ENCODE results near the gene EGFL8. TPM values are rescaled to one million over a fixed set of nuclear protein-coding genes. Genes with fewer than 3 reads are reported as not detected.
A peak's percentile ranks its signal among the peaks of the same experiment; 100 is the strongest.
"Not testable (repeated sequence)": the region's sequence is repeated elsewhere in the genome, so short reads cannot be mapped to it uniquely, and the experiment has no call there.

The EGFL8 gene
- polyA plus RNA-seq, 3 donors, result 24.0 to 44.4 (median 24.3) TPM

DNA sequence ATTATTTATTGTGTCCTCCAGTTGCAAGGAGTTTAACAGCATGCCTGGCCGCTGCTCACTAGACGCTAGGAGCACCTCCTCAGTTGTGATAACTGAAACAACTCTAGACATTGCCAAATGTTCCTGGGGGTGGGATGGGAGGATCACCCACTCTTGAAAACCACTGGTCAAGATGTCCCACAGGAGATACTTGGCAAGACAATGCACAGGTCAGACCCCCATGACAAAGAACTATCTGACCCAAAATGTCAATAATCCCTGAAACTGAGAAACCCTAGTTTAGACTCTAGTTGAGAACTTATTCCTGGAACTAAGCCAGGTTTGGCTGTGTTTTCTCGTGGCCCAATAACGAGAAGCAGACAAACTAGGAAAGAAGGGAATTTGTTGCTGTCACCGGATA is 24.8 kb upstream of the EGFL8 start:
- no peak for DNase-seq (ENCODE audit: extremely low read depth in 1 of 11, low read depth in 9 of 11, low spot score in 4 of 11)

DNA sequence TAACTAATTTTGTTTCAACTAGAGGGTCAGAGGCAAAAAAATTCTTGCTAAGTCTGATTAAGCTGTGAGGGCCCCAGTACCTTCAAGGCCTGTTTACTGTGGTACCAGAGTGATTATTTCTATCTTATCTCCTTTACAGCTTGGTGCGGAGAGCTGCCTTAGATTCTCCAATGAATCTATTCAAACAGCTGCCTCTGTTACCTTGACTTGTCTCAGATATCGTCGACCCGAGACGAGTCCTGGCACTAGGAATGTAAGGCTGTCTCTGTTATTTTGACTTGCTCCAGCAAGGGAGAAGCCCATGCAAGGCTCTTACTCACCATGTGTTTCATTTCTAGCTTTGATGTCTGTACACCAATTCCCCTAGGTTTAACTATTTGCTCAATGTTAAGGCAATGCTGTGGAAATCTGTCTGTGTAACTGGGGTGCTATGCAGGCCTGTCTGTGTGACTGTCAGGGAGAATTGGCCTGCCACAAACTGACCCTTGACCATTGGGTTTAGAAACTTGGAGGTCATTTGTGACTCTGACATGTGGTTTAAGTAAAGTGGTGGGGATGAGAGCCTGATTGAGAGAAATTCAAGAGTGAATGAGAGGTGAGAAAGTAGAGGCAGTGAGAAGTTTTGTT is 23.9 kb upstream of the EGFL8 start:
- no peak for DNase-seq (ENCODE audit: extremely low read depth in 1 of 11, low read depth in 9 of 11, low spot score in 4 of 11)

DNA sequence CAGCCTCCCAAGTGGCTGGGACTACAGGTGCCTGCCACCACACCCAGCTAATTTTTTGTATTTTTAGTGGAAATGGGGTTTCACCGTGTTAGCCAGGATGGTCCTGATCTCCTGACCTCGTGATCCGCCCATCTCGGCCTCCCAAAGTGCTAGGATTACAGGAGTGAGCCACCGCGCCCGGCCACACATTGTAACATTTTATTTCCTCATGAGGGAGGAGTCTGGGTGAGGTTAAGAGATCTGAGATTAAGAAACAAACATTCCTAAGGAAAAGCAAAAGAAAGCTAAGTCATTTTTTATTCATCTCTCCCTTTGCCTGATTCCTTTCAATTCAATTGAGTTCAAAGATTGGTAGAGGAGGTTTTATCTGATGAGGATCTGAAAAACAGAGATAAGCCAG is 20.2 kb upstream of the EGFL8 start:
- not testable (repeated sequence) for DNase-seq (ENCODE audit: extremely low read depth in 1 of 11, low read depth in 9 of 11, low spot score in 4 of 11)

DNA sequence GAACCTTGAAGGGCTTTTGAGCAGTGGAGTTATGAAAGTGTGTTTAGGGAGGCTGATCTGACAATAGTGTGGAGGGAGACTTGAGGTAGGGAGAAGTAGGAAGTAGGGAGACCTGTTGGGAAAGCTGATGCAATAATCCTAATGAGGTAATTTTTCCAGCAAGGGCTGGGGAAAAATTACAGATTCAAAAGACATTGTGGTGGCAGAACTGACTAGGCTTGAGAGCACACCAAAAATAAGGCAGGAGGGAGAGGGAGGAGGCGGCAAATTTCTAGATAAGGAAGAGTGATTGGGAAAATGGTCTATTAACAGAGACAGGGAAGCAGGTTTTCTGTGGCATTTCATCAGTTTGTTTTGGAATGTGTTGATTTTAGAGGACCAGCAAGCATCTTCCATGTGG is 18.1 kb upstream of the EGFL8 start:
- no peak for DNase-seq (ENCODE audit: extremely low read depth in 1 of 11, low read depth in 9 of 11, low spot score in 4 of 11)

DNA sequence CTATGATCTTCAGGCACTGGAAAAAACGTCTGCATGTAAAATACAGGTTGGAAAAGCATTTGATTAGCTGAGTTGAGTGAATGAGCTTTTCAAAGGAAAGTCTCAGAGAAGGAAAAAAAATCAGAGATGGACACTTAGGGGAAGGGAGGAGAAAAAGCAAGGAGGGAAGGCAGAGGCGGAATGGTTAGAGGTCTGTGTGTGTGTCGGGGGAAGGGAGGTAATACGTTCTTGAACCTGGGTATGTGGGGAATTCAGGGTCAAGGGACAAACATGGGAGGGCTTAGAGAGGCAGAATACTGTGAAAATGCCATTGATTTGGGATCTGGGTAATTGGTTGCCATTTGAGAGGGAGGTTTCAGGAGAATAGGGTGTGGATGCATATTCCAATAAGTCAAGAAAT is 17.7 kb upstream of the EGFL8 start:
- no peak for DNase-seq (ENCODE audit: extremely low read depth in 1 of 11, low read depth in 9 of 11, low spot score in 4 of 11)

DNA sequence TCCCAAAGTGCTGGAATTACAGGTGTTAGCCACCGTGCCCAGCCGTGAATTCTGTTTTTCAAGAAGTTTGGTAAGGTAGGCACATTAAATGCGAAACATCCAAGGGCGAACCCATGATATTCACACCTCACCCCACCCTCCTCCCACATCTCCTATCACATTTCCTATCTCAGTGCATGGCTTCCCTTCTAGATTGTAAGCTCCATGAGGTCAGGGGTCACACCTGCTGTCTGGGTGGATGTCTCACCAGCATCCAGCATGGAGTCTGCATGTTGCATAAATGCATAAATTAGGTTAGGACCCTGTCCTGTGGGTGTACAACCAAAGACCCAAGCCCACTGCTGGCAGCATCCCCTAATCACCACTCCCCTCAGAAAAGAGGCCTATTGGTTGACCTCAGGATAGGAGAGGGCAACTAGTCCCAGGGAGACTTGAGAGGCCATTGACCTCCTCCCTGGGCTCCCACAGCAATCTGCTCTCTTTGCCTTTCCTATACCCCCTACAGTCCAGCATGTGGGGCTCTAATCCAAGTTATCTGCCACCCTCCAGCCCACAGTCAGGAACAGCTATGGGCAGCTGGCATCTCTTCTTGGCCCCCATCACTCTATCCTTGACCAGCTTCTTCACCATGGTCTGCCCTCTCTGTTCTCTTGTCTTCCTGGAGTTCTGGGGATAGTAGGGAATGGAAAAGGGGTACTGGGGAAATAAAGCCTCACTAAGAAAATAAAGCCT is 16.8 kb upstream of the EGFL8 start:
- no peak for DNase-seq (ENCODE audit: extremely low read depth in 1 of 11, low read depth in 9 of 11, low spot score in 4 of 11)

DNA sequence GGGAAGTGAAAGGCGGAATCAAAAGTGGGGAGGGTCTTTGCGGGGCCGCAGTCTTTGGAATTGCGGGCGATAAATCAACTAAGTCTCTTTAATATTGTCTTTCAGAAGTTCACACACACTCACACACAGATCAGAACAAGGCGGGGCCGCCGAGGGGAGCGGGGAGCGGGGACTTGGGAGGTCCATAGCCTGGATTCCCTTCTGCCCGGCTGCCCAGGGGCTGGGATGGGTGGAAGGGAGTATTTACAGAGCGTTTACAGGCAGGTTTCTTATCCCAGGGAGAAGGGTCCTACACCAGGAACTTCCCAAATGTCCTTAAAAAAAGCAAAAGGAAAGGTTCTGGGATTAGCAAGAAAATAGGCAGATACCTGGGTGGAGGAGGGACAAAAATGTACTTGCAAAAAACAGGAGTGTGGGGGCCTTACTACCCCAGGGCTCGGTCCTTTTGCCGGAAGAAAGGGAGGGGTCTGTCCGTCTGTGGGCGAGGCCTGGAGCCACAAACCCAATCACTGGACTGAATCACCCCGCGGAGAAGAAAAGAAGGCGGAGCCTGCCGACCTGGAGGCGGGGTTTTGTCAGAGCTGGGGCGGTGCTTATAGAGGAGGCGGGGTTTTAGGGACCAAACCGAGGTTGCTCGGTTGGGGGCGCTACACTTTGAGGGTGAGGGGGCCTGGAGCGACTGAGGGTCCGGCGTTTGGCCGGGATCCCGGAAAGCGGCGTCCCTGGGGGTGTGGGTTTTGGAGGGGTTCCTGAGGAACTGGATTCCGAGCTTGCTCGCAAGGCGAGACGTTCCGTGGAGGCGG is 15.9 kb upstream of the EGFL8 start:
- peak in 7 of 11 donors; percentile 57 to 83 (median 66) for DNase-seq (ENCODE audit: extremely low read depth in 1 of 11, low read depth in 9 of 11, low spot score in 4 of 11)

DNA sequence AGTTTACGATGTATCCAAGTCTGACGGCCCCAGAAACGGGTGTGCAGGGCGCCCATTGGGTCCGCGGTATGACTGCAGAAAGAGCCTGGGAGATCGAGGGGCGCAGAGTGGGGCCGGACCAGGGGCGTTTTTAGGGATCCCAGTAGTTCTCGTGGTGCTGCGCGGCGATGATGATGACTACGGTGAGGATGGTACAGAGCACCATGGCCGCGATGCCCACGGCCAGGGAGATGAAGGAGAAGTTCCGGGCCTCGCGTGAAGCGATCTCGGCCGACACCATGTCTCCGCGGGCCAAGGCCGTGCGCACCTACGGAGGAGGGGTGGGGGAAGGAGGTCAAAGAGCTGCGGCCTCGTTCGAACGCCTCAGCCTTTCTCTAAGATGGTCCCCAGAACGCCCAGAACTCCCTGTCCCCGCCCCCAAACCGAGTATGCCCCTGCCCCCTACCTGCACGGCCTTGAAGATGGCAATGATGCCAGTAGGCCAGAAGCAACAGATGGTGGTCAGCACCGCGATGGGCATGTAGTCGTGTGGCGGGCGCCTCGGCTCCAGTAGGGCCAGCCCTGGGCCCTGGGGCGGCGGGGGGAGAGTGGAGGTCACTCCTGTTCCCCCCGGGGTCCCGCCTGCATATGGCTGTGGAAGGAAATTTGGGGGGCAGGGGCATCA is 15.2 kb upstream of the EGFL8 start:
- no peak for DNase-seq (ENCODE audit: extremely low read depth in 1 of 11, low read depth in 9 of 11, low spot score in 4 of 11)

DNA sequence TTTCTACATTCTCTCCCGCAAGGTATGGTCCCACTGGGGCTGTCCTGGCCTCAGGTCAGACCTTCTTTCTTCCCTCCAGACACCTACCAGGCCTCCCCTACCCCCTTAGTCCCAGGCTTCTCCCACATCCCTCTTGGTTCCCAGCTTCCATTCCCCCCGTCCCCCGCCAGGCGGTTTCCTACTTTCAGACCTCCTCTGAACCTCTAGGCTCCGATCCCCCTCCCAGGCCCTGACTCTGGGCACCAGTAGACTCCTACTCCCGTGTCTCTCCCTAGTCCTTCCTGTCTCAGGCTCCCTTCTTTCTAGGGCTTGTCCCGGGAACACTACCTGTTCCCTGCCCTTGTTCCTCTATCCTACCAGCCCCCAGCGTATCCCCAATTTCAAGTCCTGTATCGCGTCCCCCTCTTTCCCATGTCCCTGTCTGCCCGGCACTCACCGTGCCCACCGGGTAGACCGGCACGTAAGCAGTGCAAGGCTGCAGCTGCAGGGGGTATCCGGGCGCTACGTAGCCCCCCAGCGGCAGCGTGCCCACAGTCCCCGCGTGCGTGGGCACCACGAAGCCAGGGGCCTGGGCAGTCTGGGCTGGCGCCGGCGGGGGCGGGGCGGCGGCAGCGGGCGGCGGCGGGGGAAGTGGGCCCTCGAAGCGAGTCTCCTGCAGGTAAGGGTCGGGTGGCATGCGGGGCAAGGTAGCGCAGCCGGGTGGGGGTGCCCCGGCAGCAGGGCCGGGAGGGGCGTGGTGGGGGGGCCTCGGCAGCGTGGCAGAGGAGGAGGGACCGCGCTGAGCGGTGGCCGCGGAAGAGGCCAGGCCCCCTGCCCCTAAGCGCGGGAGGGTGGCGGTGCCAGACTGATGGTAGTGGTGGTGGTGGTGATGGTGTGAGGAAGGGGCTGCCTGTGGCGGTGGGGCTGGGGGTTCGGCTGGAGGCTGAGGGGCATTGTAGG is 14.2 kb upstream of the EGFL8 start:
- no peak for DNase-seq (ENCODE audit: extremely low read depth in 1 of 11, low read depth in 9 of 11, low spot score in 4 of 11)

DNA sequence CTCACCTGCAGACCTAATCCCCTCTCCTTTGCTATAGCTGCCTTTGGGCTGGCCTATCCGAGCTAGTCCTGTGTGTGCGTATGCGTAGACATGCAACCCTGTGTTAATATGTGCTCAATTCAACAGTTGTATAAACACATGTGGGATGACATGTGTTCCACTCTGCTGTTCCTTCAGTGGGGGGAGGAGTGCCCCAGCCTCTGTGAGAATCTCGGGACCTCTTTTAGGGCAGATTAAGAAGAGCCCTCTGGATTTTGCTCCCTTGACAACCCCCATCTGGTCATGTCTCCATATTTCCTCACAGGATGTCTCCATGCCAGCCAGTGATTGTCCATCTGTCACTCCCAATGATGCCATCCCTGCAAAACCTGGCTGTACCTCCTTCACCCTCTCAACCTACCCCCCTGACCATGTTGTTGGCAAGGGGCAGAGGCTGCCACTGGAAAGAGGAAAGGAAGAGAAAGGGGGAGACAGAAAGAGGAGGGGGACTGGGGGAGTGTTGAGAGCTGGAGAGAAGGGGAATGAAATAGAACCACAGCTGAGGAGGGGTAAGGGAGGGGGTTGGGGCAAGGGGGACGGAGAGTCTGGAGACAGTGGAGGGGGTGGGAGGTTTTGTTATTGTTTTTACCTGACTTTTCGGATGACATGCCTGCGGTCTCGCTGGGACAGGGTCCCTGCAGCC is 13.1 kb upstream of the EGFL8 start:
- no peak for DNase-seq (ENCODE audit: extremely low read depth in 1 of 11, low read depth in 9 of 11, low spot score in 4 of 11)

DNA sequence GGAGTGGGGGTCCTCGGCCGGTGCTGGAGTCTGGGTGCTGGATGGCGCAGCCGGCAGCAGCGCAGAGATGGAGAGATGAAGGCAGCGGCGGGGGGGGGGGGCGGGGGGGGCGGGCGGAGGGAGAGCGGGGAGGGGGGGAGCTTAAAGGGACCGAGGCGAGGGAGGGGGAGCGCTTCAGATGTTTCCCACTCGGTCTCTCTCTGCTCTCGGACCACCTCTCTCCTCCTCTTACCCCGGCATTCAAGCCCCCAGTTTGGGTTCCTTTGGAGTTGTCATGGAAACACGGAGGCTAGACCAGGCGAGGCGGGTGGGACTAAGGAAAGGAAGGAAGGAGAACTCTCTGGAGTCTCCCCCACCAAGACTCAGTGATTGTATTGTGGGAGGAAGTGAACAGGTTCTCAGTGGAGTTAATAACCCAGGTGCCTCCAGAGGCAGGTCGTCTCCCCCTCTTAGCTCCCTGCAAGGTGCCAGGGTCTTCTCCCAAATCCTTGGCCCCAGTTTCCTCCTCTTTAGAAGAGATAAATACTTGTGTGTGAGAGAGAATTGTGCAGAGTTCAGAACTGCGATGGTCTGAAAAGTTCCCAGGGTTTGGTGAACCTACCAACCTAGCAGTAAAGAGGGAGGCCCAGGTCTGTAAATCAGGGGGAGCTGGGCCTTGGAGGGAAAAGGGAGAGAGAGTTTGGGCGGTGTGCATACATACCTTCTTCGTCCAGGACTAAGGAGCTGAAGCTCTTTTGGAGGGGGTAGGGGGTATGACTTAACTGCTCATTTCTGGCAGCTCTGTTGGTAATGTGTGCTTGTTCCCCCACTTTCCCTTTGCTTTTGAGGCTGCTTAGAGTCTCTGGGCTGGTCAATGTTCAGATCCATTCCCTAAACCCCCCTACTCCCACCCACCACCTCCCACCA is 12.3 kb upstream of the EGFL8 start, which contains the start of gene PRRT1:
TSS of gene PRRT1 (minus strand) at position 77 of the 906 bp plus-strand sequence. CDS start 112 bp downstream, outside the sequence.
- DNase-seq (ENCODE audit: extremely low read depth in 1 of 11, low read depth in 9 of 11, low spot score in 4 of 11), result no peak

DNA sequence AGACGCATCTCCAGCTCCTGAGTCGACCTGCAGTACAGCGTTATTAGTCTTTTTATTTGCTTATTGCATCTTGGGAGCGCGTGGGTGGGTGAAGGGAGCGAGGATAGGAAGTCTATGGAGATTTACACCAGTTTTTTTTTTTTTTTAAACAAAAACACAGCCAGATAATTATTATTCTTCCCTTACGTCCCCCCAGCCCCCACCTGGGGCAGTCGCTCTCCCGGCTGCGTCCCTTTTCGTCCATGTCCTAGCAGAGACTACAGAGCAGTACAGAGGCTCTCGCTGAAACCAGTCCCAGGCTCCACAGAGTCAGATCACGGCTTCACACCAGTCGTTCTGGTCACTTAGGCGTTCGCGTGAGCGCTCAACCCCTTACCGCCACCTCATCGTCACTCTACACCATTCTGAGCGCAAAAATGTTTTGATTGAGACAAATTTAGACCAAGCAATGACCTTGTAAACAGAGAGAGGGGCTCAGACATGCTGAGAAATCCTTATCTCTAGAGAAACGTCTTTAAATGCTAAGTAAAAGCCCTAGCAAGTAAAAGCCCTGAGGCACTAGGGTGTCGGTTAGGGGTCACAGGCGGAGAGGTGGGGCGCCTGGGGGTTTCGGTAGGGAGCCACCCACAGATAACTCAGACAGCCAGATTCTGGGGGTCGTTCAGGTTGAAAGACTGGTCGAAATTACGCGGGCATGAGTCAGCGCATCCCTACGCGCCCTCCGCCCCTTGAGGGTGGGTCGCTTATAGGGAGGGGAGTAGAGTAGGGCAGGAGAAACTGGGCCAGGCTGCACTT is 11.4 kb upstream of the EGFL8 start:
- no peak for DNase-seq (ENCODE audit: extremely low read depth in 1 of 11, low read depth in 9 of 11, low spot score in 4 of 11)

DNA sequence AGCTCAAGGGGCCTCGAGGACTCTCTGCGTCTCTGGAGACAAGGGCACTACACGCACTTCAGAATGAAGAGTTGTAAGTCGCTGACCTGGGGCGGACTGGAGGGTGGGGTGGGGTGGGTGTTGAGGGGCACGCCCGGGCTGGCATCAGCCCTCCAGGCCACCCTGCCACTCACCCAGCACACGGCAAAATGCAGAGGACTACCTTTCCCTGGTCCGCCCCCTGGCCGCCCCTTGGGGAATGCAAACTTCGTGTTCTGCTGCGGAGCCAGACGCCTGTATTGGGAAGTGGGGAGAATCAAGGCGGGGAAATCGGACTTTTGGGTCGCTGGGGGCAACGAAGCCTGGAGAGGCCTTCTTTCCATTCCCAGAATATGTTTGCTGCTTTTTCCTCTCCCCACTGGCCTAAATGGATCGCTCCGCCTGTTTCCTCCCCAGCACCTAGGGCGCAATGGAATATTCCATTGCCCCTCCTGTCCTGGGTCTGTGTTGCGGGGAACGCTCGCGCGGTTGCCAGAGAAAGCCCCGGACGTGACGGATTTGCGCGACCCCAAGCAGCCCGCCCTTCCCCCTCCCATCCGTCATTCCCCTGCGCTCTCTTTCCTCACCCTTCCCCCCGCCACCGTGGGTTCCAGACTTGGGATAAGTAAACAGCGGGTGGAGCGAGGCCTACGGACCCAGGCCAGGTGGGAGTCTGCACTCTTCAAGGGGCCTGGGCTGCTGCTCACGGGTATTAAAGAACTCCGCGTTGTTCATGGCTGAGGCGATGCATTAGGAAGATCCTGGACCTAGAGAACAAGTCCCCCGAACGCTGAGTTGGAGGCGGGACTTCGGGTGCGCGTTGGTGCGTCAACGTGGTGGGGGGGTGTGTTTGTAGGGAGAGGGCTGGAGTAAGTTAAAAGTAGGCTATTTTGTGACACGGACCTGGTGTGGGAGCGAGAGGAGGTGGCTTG is 10.6 kb upstream of the EGFL8 start, which contains the start of gene PPT2:
TSS of gene PPT2 (plus strand) at position 578 of the 950 bp plus-strand sequence. CDS start 454 bp downstream, outside the sequence.
- DNase-seq (ENCODE audit: extremely low read depth in 1 of 11, low read depth in 9 of 11, low spot score in 4 of 11), result peak; percentile 89 to 95 (median 91)

DNA sequence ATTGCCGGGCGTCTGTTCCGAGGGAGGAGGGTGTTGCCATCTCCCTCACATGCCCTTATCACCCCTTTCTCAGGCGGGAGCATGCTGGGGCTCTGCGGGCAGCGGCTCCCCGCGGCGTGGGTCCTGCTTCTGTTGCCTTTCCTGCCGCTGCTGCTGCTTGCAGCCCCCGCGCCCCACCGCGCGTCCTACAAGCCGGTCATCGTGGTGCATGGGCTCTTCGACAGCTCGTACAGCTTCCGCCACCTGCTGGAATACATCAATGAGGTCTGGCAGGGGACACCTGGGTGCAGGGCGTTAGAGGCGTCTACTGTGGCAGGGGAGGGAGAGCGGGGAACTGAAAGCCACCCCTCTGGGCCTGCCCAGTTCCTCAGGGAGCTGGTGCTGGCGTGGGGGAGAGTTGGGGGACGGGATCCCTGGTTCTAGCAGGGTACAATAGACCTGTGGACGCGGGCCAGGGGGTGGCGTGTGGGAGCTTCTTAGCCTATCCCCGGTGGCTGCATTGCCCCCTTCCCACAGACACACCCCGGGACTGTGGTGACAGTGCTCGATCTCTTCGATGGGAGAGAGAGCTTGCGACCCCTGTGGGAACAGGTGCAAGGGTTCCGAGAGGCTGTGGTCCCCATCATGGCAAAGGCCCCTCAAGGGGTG is 9.8 kb upstream of the EGFL8 start:
- peak in 2 of 11 donors; percentile 73 to 82 for DNase-seq (ENCODE audit: extremely low read depth in 1 of 11, low read depth in 9 of 11, low spot score in 4 of 11)
